ENCODE measurements around the gene NCS1.
A peak's percentile ranks its signal among the peaks of the same experiment; 100 is the strongest.

Gene NCS1

DNA sequence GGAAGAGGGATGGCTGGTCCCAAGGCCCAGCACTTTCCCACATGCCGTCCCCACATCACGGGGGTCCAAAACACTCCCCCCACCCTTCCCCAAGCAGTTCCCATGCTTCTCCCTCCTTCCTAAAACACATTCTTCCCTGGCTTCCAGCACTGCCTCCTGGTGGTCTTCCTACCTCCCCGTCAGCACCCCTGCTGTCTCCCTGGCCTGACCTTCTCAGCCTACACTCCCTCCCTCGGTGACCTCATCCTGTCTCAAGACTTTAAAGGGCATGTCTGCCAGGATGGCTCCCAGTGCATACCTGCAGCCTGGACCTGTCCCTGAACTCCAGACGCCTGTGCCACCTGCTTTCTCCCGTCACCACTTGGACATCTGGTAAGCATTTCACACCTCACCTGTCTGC, 4.3 kb upstream of the NCS1 start:
- TF ChIP-seq, protein P1, sequence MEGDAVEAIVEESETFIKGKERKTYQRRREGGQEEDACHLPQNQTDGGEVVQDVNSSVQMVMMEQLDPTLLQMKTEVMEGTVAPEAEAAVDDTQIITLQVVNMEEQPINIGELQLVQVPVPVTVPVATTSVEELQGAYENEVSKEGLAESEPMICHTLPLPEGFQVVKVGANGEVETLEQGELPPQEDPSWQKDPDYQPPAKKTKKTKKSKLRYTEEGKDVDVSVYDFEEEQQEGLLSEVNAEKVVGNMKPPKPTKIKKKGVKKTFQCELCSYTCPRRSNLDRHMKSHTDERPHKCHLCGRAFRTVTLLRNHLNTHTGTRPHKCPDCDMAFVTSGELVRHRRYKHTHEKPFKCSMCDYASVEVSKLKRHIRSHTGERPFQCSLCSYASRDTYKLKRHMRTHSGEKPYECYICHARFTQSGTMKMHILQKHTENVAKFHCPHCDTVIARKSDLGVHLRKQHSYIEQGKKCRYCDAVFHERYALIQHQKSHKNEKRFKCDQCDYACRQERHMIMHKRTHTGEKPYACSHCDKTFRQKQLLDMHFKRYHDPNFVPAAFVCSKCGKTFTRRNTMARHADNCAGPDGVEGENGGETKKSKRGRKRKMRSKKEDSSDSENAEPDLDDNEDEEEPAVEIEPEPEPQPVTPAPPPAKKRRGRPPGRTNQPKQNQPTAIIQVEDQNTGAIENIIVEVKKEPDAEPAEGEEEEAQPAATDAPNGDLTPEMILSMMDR (IDR thresholded peaks at IDR 0.05; ENCODE audit: insufficient read depth, low read length, missing control alignments) = no peak
- ChIA-PET CTCF (no interaction called here), POLR2A (no interaction called here)
- DNase-seq (ENCODE audit: low read depth, low spot score) = no peak
- H3K4me3 ChIP-seq (ENCODE audit: low read depth, low read length) = no peak overlapping the region

DNA sequence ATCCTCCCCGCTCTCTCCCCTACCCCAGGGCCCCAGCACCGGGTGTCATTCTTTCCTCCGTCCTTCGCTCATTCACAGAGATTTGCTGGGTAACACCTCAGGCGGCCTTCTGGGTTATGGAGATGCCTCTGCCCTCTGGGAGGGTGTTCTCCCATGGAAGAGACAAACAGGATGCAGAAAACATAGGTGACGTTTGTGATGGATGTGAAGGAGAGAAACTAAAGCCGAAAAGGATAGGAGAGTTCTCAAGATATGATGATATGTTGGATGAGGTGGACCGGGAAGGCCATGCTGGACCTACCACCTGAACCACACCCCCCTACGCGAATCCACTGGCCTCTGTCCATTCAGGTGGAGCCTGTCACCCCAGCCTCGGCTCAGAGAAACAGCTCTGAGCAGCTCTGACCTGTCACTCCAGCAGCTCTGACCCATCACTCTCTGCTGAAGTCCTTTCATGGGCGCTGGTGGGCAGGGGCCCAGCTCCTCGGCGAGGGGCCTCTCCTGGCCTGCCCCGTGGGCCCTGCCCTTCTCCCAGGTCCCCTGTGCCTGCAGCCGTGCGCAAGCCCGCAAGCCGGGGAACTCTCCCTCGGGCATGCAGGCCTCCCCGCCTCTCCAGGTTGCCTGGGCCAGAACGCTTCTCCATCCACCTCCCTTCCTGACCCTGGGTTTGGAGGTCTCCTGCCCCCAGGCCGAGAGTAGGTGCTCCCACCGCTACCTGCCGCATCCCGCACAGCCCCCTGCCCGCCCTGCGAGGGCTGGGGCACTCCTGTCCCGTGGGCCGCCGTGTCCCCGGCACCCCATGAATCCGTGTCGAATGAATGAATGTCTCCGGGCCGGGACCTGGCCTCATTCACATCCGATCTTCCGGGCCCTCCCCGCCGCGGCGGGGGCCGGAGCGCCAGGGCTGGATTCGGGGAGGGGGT, 717 bp upstream of the NCS1 start:
- ChIA-PET POLR2A (no interaction called here), CTCF (interaction anchor here (0.7 kb wide), 1 partner anchor 11 kb away, joined by 3 read pairs; no protein-coding TSS in a partner anchor)
- peak overlapping the region; percentile 74 for H3K4me3 ChIP-seq (ENCODE audit: low read depth, low read length)
- TF ChIP-seq, protein P1 (IDR thresholded peaks at IDR 0.05; ENCODE audit: insufficient read depth, low read length, missing control alignments) = no peak
- DNase-seq (ENCODE audit: low read depth, low spot score) = no peak

DNA sequence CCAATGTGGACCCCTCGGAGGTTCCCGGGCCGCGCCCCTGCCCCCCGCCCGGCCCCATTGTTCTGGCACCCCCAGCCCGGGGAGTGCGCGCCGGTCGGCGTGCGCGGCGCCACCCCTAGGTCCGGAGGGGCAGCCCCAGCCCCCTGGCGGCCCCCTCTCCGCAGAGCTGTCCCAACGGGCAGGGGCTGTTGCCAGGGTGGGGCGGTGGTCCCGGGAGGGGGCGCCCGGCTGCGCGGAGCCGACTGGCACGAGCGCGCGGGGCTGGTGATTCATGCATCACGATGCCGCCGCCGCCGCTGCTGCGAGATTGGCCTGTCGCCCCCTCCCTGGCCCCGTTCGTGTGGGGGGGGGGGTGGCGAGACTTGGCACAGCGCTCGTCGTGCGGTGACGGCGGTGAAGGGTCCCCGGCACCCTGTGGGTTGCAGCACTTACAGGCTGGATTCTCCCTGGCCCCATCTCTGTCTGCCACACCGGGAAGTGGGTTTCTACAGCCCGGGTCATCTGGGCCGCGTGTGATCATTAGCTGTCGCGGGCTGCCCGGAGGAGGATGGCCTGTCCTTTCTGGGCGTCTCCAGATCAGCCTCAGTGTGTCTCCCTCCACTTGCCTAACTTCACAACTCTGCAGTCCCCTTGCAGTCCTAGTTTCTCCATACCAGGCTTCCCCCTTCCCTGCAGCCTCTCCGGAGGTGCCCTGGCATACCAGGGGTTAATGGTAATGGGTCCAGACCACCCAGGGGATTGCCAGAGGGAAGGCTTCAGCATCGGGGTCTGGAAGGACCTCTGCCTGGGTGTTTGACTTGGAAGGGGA, 858 bp downstream of the NCS1 start:
- peak overlapping the region; percentile 74 for H3K4me3 ChIP-seq (ENCODE audit: low read depth, low read length)
- ChIA-PET CTCF (interaction anchor here (0.8 to 2.5 kb wide), 9 partner anchors 10 to 72 kb away, joined by 3 to 10 read pairs (median 3); no protein-coding TSS in a partner anchor), POLR2A (interaction anchor here (1.1 to 1.4 kb wide), 3 partner anchors 10 to 55 kb away, joined by 3 to 7 read pairs (median 3); no protein-coding TSS in a partner anchor)
- TF ChIP-seq, protein P1 (IDR thresholded peaks at IDR 0.05; ENCODE audit: insufficient read depth, low read length, missing control alignments) = peak; percentile 8
- DNase-seq (ENCODE audit: low read depth, low spot score) = no peak

DNA sequence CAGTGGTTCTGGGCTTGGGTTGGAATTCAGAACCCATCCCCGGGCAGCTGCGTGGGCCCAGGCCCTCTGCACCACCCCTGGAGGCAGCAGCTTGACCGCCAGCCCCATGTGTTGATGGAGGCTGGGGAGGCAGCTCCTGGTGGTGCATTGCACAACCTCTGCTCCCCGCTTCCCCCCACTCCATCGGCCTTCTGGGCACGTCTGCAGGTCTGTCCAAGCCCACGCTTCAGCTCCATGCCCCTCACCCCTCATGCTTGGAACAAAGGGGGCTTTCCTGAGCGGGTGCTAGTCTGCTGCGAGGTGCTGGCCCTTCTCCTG, 1.4 kb downstream of the NCS1 start:
- TF ChIP-seq, protein P1 (IDR thresholded peaks at IDR 0.05; ENCODE audit: insufficient read depth, low read length, missing control alignments) = no peak
- no peak for DNase-seq (ENCODE audit: low read depth, low spot score)
- POLR2A ChIA-PET = interaction anchor here (1.1 to 1.4 kb wide), 3 partner anchors 10 to 56 kb away, joined by 3 to 7 read pairs (median 3); no protein-coding TSS in a partner anchor
- peak overlapping the region; percentile 74 for H3K4me3 ChIP-seq (ENCODE audit: low read depth, low read length)
- CTCF ChIA-PET = interaction anchor here (0.8 to 2.5 kb wide), 9 partner anchors 9 to 72 kb away, joined by 3 to 10 read pairs (median 3); no protein-coding TSS in a partner anchor

DNA sequence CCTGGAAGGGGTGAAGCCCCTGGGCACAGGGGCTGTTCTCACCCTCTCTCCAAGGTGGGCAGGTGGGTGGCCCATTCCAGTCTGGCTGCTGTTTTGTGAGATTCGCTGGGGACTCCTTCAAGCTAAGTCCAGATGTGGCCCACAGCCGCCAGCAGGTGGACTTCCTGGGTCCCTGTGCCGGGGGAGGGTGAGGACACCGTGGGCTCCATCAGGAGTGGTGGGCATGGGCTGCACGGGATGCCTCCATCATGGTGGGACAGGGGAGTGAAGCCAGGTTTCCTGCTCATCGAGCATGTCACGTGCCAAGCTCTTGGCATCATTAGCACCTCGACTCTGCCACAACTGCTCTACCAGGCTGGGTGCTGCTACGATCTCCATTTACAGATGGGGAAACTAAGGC, 1.8 kb downstream of the NCS1 start:
- ChIA-PET POLR2A (interaction anchor here (1.1 to 1.4 kb wide), 3 partner anchors 9 to 56 kb away, joined by 3 to 7 read pairs (median 3); no protein-coding TSS in a partner anchor), CTCF (interaction anchor here (0.8 to 2.5 kb wide), 10 partner anchors 9 to 72 kb away, joined by 3 to 10 read pairs (median 4); no protein-coding TSS in a partner anchor)
- DNase-seq (ENCODE audit: low read depth, low spot score) = no peak
- peak overlapping the region; percentile 74 for H3K4me3 ChIP-seq (ENCODE audit: low read depth, low read length)
- TF ChIP-seq, protein P1 (IDR thresholded peaks at IDR 0.05; ENCODE audit: insufficient read depth, low read length, missing control alignments) = no peak

Data from AG04449 (cell line).